Hepatic stellate cell (primary cell): Measurements from ENCODE around the gene ILK.
A peak's percentile ranks its signal among the peaks of the same experiment; 100 is the strongest.

Experiments used
- DNase-seq: peaks from one replicate; pipeline ENCODE4 v3.0.0; 2011; ENCODE audit warnings: low spot score

Gene ILK

GRCh38 chr11:6637871-6638270 is 34.3 kb downstream of the ILK start:
- peak; percentile 39 for DNase-seq

- DNase-seq: no peak
Measured at GRCh38 chr11:6638429-6638828, 34.9 kb downstream of the ILK start.

DNA sequence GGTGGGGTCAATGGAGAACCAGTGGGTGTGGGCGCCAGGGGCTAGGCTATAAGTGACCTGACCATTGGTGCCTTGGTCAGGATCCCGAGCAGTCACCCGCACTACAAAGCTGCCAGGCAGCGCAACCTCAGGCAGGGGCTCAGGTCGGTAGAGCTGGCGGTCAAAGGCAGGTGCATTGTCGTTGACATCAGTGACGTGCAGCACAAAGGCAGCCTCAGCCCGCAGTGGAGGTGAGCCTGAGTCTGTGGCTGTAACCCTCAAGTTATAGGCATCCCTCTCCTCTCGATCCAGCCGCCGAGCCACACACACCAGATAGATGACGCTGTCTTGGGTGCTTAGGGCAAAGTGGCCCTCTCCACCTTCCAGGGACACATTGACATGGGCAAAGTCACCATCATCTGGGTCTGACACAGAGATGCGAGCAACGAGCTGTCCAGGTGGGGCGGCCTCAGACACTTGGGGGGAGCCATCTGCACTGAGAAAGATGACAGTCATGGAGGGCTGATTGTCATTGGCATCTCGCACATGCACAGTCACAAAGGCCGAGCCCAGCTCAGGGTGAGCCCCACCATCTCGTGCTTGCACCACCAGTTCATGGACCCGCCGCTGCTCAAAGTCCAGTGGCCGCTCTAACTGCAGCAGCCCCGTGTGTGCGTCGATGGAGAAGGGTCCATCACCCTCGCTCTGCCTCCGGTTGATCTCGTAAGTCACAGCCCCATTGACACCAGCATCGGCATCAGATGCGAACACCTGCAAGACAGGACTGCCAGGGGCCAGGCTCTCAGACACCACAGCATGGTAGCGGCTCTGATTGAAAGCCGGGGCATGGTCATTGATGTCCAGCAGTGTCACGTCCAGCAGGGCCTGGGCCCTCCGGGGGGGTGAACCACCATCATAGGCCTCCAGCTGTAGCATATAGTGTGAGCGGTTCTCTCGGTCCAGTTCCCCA is 36.7 kb downstream of the ILK start:
- DNase-seq: no peak

DNA sequence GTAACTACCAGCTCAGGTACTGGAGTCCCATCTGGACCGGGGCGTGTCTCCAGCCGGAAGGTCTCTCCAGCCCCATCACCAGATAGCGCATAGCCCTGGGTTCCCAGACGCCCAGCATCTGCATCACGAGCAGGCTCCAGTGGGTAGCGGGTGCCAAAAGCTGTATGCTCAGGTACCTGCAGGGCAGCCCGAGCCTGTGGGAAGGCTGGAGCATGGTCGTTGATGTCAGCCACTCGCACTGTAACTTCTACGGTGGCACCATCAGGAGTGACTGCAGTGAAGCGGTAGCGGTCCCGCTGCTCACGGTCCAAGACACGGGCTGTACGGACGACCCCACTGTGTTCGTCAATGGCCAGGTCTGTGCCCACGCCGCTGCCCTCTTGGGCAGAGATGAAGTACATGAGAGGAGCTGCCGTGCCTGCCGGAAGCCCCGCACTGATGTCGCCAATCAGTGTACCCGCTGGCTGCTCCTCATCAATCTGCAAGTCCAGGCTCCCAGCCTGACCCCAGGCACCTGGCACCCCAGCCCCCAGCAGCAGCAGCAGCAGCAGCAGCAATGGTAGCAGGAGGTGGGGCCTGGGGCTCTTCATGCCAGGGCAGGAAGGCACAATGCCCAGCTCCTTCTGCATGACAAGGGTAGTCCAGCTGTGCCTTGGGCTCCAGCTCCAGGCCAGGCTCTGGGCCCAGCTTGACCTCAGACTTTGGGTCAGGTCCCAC is 37.6 kb downstream of the ILK start:
- no peak for DNase-seq

GRCh38 chr11:6642957-6643356 is 39.4 kb downstream of the ILK start:
- no peak for DNase-seq

DNA sequence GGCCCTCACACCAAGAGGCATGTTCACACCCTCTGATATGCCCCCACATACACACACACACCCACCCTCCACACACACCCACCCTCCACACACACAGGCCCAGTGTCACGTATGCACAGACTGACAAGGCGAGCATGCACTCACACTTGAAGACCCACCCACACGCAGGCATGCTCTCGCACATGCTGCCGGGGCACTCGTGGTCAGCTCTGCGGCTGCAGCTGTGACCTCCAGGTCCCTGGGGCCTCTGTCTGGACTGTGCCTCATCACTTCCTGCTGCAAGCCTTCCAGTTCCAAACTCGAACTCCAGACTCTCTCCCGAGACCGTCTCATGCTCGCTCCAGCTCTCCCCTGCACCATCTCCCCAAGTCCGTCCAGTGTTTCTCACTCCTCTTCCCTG is 42.5 kb downstream of the ILK start:
- peak; percentile 87 for DNase-seq

- no peak for DNase-seq
Measured at GRCh38 chr11:6646576-6646917, 43.0 kb downstream of the ILK start.

DNA sequence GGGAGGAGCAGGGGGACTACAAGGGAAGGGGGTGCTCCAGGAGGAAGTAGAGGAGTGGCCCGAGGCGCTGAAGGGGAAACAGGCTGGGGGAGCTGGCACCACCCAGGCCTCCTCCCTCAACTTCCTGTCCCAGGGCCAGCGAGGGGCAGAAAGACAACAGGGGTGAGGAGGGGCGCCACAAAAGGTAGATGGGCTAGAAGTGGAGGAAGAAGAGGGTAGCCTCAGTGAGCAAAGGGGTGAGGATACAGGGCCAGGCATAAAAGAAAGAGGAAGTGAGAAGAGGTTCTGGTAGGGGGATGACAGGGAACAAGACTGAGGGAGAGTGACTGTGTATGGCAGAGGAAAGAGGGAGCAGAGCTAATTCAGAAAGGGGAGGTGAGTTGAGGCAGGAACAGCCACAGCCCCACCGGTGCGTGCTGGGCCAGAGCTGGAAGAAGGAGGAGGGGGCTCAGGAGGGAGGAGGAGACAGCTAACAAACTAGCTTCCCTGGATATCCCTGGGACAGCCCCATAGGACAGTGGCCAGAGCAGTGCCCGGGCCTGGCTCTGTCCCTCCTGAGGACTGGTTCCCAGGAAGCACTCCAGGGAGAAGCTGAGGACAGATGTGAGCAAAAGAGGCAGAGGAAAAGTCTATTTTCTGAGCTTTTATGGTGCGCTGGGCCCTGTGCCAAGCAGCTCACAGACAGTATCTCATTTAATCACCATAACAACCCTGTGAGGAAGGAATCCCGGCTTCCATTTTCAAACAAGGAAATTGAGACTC is 43.5 kb downstream of the ILK start:
- no peak for DNase-seq

GRCh38 chr11:6647836-6648235 is 44.3 kb downstream of the ILK start:
- DNase-seq: no peak

DNA sequence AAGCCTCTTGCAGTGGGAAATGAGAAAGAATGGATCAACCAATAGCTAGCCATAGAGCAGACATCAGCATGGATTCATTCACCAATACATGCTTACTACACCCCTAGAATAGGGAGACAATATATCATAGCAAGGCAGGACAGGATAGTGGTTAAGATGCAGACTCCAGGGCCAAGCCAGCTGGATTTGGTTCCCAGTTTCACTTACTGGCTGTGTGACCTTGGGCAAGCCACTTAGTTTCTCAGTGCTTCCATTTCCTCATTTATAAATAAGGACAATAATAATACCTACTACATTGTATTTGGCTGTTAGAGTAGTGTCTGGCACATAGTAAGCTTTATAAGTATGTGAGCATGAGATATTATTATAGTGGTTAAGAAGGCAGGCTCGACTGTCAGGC is 44.9 kb downstream of the ILK start:
- DNase-seq: no peak

DNA sequence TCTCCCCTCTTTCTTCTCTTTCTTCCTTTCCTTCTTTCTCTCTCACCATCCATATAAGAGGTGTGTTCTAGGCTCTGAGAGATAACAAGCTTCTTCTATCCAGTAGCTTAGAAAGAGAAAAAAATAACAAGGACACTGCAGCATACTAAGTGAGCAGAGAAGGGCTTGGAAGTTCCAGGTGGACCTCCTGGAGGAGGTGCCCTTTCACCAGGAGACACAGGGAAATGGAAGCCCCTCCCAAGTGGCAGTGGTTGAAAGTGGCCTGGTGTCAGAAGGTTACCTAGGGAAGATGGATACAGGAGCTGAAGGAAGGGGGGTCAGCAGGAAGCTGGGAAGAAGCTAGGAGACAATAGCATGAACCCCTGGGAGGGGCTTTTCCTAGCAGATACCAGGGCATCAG is 46.5 kb downstream of the ILK start:
- no peak for DNase-seq

DNA sequence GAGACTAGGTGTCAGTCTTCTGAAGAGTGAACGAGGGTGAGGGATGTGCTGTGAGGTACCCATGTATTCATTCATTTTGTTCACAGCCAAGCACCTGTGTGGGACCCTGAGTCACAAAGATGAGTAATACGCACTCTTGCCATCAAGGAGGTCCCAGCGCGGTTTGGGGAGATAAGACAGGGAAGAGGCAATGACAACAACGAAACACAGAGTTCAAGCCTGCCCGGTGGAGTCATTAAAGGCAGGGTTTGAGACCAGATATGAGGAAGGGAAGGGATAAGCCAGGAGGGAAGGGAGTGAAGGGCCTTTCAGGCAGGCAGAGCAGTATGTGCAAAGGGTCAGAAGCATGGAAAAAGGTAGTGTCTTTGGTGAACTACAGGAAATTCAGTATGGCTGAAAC is 47.4 kb downstream of the ILK start:
- no peak for DNase-seq

GRCh38 chr11:6652182-6652581 is 48.6 kb downstream of the ILK start:
- no peak for DNase-seq

- DNase-seq: no peak
Measured at GRCh38 chr11:6653097-6653496, 49.5 kb downstream of the ILK start.

DNA sequence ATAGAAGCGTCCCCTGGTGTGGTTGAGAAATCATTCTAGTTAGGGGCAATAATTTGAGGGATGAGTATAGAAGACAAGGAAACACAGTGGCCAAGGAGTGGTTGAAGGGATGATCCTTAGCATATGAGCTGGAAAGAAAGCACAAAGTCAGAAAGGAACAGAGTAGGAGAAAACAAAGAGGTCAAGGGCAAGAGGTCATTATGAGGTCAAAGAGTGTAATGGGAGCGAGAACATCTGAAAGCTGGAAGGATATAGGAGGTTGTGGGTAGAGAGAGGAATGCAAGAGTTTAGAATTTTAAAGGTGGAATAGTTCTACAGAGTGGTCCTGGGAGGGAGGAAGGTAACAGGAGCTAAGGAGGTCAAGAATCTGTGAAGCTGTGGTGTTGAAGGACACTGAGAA is 50.1 kb downstream of the ILK start:
- DNase-seq: no peak

- DNase-seq: no peak
Measured at GRCh38 chr11:6654281-6655019, 50.9 kb downstream of the ILK start.

DNA sequence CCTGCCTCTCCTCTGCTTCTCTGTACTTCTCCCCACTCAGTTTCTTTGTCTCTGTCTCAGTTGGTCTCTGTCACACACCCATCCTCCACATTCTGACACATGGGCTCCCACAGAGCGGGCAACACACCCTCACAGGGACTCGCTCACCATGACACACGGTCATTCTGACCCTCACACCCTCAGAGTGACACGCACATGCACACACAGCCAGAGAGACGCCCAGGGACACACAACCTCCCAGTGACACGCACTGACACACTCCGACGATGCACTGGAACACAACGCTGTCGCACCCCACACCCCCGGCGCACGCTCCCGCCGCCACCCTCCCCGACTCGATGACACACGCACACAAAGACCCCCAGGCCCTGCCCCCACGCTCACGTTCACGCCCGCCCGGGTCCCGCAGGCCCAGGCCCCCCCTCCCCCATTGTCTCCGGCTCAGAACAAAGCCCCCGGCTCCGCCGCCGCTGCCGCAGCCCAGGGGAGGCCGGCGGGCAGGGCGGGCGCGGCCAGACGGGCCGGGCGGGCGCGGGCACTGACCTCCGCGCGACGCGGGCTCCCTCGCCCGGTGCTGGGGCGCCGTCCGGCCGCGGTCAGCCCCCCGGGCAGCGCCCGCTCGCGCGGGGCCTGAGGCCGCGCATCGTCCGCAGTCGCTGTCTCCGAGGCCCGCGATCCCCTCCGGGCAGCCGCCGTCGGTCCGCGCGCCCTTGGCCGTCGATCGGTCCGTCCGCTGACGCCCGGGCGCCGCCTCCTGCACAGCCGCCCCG is 51.6 kb downstream of the ILK start:
- no peak for DNase-seq

GRCh38 chr11:6655790-6656583 is 52.4 kb downstream of the ILK start, which contains the start of gene DCHS1:
DCHS1 (minus strand) TSS chr11:6655809; CDS start chr11:6641613, 14,196 bp downstream.
- no peak for DNase-seq

GRCh38 chr11:6656584-6656915 is 53.0 kb downstream of the ILK start:
- DNase-seq: no peak

DNA sequence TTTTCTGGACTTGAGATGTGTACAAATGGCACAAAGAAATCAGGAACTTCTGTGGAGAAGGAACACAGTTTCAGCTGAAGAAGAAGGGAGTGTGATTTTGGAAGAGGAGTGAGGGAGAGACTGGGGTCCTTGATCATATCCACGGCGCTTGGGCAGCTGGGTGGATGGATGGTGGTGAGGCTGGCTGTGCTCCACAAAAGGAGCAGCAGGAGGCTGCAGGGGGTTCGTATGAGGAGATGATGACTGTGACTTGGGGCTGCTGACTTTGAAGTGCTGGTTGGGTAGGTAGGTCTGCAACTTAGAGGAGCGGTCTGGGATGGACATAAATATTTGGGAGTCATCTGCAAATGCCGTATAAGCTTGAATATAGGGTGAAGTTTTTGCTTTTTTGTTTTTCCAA is 53.4 kb downstream of the ILK start:
- DNase-seq: no peak
